Keratinocyte (primary cell): ENCODE data around the gene LOXL4. TPM values are rescaled to one million over a fixed set of nuclear protein-coding genes. Genes with fewer than 3 reads are reported as not detected.

Experiments
- DNase-seq: peaks from one replicate; pipeline ENCODE4 v3.0.0-alpha.2; 2011; ENCODE audit warnings: low read depth, missing footprints, low spot score
- FAIRE-seq: peaks from 2 replicates; lab custom pipeline; 2011; peaks lifted over from hg19 to GRCh38; lab: Jason Lieb, UNC
- H2AFZ ChIP-seq: 2 replicates; pipeline ENCODE4 v1.6.0; 2012; ENCODE audit warnings: low read length, control low read depth, inconsistent platforms; ENCODE audit not compliant: control insufficient read depth
- H3K27ac ChIP-seq: 2 replicates; pipeline ENCODE4 v1.5.1; 2011; ENCODE audit warnings: low read length; ENCODE audit not compliant: control insufficient read depth, insufficient read depth
- H3K27me3 ChIP-seq: 3 replicates; pipeline ENCODE4 v1.6.0; 2011; ENCODE audit warnings: low read length; ENCODE audit not compliant: control insufficient read depth, insufficient read depth; ENCODE audit errors: extremely low read depth
- H3K36me3 ChIP-seq, 2 experiments: 2 replicates in 1 of 2; 3 replicates in 1 of 2; pipeline ENCODE4 v1.5.1; 2011; ENCODE audit warnings: low read length in 2 of 2, mild to moderate bottlenecking in 1 of 2; ENCODE audit not compliant: control insufficient read depth in 2 of 2, insufficient read depth in 2 of 2; ENCODE audit errors: extremely low read depth in 1 of 2
- H3K4me1 ChIP-seq: 3 replicates; pipeline ENCODE4 v1.5.1; 2011; ENCODE audit warnings: low read length; ENCODE audit not compliant: control insufficient read depth, insufficient read depth; ENCODE audit errors: extremely low read depth
- H3K4me2 ChIP-seq: 3 replicates; pipeline ENCODE4 v1.6.0; 2011; ENCODE audit warnings: low read depth, low read length; ENCODE audit not compliant: control insufficient read depth, insufficient read depth; ENCODE audit errors: extremely low read depth
- H3K4me3 ChIP-seq, 3 experiments: fragments of 200-600 bp in 1 of 3; sonication (generic) in 1 of 3; 2 replicates in 2 of 3; 3 replicates in 1 of 3; pipeline ENCODE4 v1.5.1; 2011 to 2016; ENCODE audit warnings: low read length in 3 of 3, mild to moderate bottlenecking in 3 of 3, control low read depth in 2 of 3, inconsistent platforms in 1 of 3, low read depth in 1 of 3, mixed read lengths in 1 of 3, mixed run types in 1 of 3, moderate library complexity in 1 of 3; ENCODE audit not compliant: control insufficient read depth in 2 of 3, insufficient read depth in 2 of 3; ENCODE audit errors: extremely low read depth in 1 of 3
- H3K79me2 ChIP-seq: 2 replicates; pipeline ENCODE4 v1.6.0; 2012; ENCODE audit warnings: low read length; ENCODE audit not compliant: control insufficient read depth, insufficient read depth
- H3K9ac ChIP-seq: 3 replicates; pipeline ENCODE4 v1.6.0; 2011; ENCODE audit warnings: low read length; ENCODE audit not compliant: control insufficient read depth, insufficient read depth; ENCODE audit errors: extremely low read depth
- H3K9me1 ChIP-seq: 3 replicates; pipeline ENCODE4 v1.6.0; 2011; ENCODE audit warnings: low read length; ENCODE audit not compliant: control insufficient read depth, insufficient read depth; ENCODE audit errors: extremely low read depth
- H3K9me3 ChIP-seq: 2 replicates; pipeline ENCODE4 v1.5.1; 2012; ENCODE audit warnings: low read depth, low read length; ENCODE audit not compliant: control insufficient read depth
- H4K20me1 ChIP-seq: 3 replicates; pipeline ENCODE4 v1.6.0; 2011; ENCODE audit warnings: low read length; ENCODE audit not compliant: control insufficient read depth, insufficient read depth; ENCODE audit errors: extremely low read depth
- CTCF ChIP-seq, 3 experiments: IDR thresholded peaks in 1 of 3; conservative IDR thresholded peaks in 1 of 3; optimal IDR thresholded peaks in 1 of 3; 2 replicates in 2 of 3; 3 replicates in 1 of 3; pipeline versions ENCODE3 to v1.5.1; 2011; ENCODE audit warnings: low read length in 3 of 3, mild to moderate bottlenecking in 3 of 3, moderate library complexity in 2 of 3, control low read depth in 1 of 3, inconsistent platforms in 1 of 3; ENCODE audit not compliant: insufficient read depth in 2 of 3; ENCODE audit errors: extremely low read depth in 1 of 3
- EZH2 ChIP-seq: IDR thresholded peaks from one replicate; pipeline ENCODE4 v1.6.1; 2012; ENCODE audit warnings: inconsistent platforms, mild to moderate bottlenecking, low read length, moderate library complexity
- dilution Hi-C: fragments of 300-500 bp; cut with MboI; formaldehyde crosslinking; loops from one replicate; pipeline ENCODE4 v1.7.0; 2020; ENCODE audit warnings: low sequenced_read_pairs; ENCODE audit not compliant: extremely low pct_ligation_motif_present
- polyA plus RNA-seq, 5 experiments: library from polyadenylated mRNA; depleted of rRNA in 3 of 5; stranded (reverse) in 3 of 5; stranded (forward) in 1 of 5; unstranded in 1 of 5; fragments of >200 nt; gene quantifications; 1 replicate in 1 of 5; 2 replicates in 3 of 5; 3 replicates in 1 of 5; pipeline versions ENCODE4 v1.2.1 to v1.2.3, GENCODE V29; 2011 to 2012; ENCODE audit warnings: missing spikeins in 2 of 5, low read depth in 1 of 5, low replicate concordance in 1 of 5

The LOXL4 gene
- polyA plus RNA-seq, 1 donor (not counting 4 experiments of a cell fraction or from before 2014, with no cell fraction given), result 0.01 TPM

GRCh38 chr10:98301664-98302319 is 33.8 kb upstream of the LOXL4 start:
- Histone ChIP-seq H3K4me2 (no peak overlapping the region), H3K27me3 (no peaks in the 10 kb centered on the region), H3K27ac (no peak overlapping the region), H3K9ac (no peak overlapping the region), H3K9me3 (no peaks in the 10 kb centered on the region), H3K9me1 (no peaks in the 10 kb centered on the region), H2AFZ (no peak overlapping the region), H4K20me1 (no peaks in the 10 kb centered on the region), H3K79me2 (no peaks in the 10 kb centered on the region), H3K4me1 (peaks cover 3% of the 10 kb centered on the region), H3K4me3 (no peak overlapping the region), H3K36me3 (no peaks in the 10 kb centered on the region)
- no peak for FAIRE-seq
- dilution Hi-C loops, result no loop called here
- no peak for DNase-seq
- no peak for TF ChIP-seq CTCF (optimal IDR thresholded peaks at IDR 0.05 in 1 of 3, IDR thresholded peaks at IDR 0.05 in 1 of 3, conservative IDR thresholded peaks at IDR 0.05 in 1 of 3; ENCODE audit: extremely low read depth in 1 of 3, insufficient read depth in 2 of 3, low read length in 3 of 3)
- no peak for TF ChIP-seq EZH2

- Histone ChIP-seq H3K4me2 (no peak overlapping the region), H3K9ac (no peak overlapping the region), H4K20me1 (no peaks in the 10 kb centered on the region), H3K79me2 (no peaks in the 10 kb centered on the region), H3K4me1 (peaks cover 15% of the 10 kb centered on the region), H2AFZ (no peak overlapping the region), H3K9me3 (no peaks in the 10 kb centered on the region), H3K4me3 (no peak overlapping the region), H3K9me1 (peaks cover 2% of the 10 kb centered on the region), H3K27me3 (no peaks in the 10 kb centered on the region), H3K36me3 (no peaks in the 10 kb centered on the region), H3K27ac (no peak overlapping the region)
- dilution Hi-C loops, result no loop called here
- TF ChIP-seq CTCF (optimal IDR thresholded peaks at IDR 0.05 in 1 of 3, IDR thresholded peaks at IDR 0.05 in 1 of 3, conservative IDR thresholded peaks at IDR 0.05 in 1 of 3; ENCODE audit: extremely low read depth in 1 of 3, insufficient read depth in 2 of 3, low read length in 3 of 3) (no peak), EZH2 (no peak)
- FAIRE-seq (no peak), DNase-seq (no peak)
Measured at GRCh38 chr10:98300526-98301229, 32.7 kb upstream of the LOXL4 start.
